Measurements from ENCODE around the gene THBD. TPM values are rescaled to one million over a fixed set of nuclear protein-coding genes. Genes with fewer than 3 reads are reported as not detected.

Gene THBD
- total RNA-seq, 1 donor from 2014 or later: 104 TPM

GRCh38 chr20:23021541-23021940, 27.9 kb downstream of the THBD start:
- intact Hi-C loops (cut with DNase I): no loop called here
- Histone ChIP-seq H3K4me1 (no peaks in the 10 kb centered on the region), H3K36me3 (no peaks in the 10 kb centered on the region), H3K4me3 (no peak overlapping the region), H3K27ac (no peak overlapping the region), H3K9me3 (no peaks in the 10 kb centered on the region), H3K27me3 (no peaks in the 10 kb centered on the region)
- ATAC-seq (peak; percentile 63), DNase-seq (no peak)
- TF ChIP-seq, protein P1, sequence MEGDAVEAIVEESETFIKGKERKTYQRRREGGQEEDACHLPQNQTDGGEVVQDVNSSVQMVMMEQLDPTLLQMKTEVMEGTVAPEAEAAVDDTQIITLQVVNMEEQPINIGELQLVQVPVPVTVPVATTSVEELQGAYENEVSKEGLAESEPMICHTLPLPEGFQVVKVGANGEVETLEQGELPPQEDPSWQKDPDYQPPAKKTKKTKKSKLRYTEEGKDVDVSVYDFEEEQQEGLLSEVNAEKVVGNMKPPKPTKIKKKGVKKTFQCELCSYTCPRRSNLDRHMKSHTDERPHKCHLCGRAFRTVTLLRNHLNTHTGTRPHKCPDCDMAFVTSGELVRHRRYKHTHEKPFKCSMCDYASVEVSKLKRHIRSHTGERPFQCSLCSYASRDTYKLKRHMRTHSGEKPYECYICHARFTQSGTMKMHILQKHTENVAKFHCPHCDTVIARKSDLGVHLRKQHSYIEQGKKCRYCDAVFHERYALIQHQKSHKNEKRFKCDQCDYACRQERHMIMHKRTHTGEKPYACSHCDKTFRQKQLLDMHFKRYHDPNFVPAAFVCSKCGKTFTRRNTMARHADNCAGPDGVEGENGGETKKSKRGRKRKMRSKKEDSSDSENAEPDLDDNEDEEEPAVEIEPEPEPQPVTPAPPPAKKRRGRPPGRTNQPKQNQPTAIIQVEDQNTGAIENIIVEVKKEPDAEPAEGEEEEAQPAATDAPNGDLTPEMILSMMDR (IDR thresholded peaks at IDR 0.05): peak; percentile 8

DNA sequence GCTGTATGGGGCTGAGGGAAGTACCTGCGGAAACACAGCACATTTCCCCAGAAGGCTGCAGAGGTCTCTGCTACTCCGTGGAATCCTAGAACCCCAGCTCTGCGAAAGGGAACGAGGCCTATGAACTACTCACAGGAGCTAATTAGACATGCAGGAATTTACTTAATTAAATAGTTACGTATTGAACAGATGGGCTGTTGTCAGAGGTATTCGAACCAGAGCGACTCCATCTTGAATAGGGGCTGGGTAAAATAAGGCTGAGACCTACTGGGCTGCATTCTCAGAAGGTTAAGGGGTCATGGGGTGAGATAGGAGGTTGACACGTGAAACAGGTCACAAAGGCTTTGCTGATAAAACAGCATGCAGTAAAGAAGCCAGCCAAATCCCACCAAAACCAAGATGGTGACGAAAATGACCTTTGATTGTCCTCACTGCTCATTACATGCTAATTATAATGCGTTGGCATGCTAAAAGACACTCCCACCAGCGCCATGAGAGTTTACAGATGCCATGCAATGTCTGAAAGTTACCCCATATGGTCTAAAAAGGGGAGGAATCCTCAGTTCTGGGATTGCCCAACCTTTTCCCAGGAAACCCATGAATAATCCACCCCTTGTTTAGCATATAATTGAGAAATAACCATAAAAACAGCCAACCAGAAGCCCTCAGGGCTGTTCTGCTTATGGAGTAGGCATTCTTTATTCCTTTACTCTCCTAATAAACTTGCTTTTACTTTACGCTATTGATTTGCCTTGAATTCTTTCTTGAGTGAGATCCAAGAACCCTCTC, 29.0 kb downstream of the THBD start:
- intact Hi-C loops (cut with DNase I): no loop called here
- Histone ChIP-seq H3K9me3 (no peaks in the 10 kb centered on the region), H3K27ac (no peak overlapping the region), H3K4me1 (no peaks in the 10 kb centered on the region), H3K27me3 (no peaks in the 10 kb centered on the region), H3K36me3 (no peaks in the 10 kb centered on the region), H3K4me3 (no peak overlapping the region)
- DNase-seq: no peak
- ATAC-seq: no peak
- TF ChIP-seq, protein P1 (IDR thresholded peaks at IDR 0.05): no peak

DNA sequence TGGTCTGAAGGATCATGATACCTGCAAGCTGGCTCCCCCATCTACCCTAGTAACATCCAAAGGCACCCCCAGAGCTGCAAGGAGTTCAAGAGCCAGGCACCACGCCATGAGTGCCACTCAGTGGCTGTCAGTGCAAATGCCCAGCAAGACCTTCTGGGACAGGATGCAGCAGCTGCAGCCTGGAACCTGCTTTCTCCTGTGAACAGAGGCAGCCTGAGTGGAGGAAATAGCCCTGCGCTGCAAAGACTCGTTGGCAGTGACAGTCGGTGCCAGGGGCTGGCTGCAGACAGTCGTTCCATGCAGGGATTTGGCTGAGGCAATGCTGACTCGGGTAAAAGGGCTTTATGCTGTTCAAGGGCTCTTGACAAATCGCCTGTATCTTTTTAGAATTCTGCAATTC, 30.1 kb downstream of the THBD start:
- DNase-seq: no peak
- TF ChIP-seq, protein P1 (IDR thresholded peaks at IDR 0.05): no peak
- ATAC-seq: no peak

GRCh38 chr20:23018941-23019340, 30.5 kb downstream of the THBD start:
- intact Hi-C loops (cut with DNase I): no loop called here
- Histone ChIP-seq H3K4me3 (no peak overlapping the region), H3K4me1 (no peaks in the 10 kb centered on the region), H3K36me3 (no peaks in the 10 kb centered on the region), H3K9me3 (no peaks in the 10 kb centered on the region), H3K27me3 (no peaks in the 10 kb centered on the region), H3K27ac (no peak overlapping the region)
- TF ChIP-seq, protein P1 (IDR thresholded peaks at IDR 0.05): no peak
- DNase-seq (no peak), ATAC-seq (no peak)

More for the DNA sequence above, 30.1 kb downstream of the THBD start:
- H3K9me3 ChIP-seq: no peaks in the 10 kb centered on the region
- H3K4me3 ChIP-seq: no peak overlapping the region
- no peaks in the 10 kb centered on the region for H3K27me3 ChIP-seq
- H3K4me1 ChIP-seq: no peaks in the 10 kb centered on the region
- no peak overlapping the region for H3K27ac ChIP-seq
- H3K36me3 ChIP-seq: no peaks in the 10 kb centered on the region
- intact Hi-C loops (cut with DNase I): no loop called here

DNA sequence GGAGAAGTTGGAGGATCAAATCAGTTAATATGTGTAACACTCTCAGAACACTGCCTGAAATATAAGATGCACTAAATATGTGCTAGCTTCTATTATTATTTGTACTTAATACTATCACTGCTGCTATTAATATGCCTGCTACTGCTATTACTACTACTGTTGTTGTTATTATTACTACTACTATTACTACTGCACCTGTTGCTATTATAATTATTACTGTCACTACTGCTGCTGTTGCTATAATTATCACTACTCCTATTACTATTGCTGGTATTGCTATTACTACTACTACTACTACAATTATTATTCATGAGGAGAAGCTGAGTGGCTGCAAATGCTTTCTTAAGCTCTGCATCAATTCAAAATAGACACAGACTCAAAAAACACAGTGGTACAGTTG, 31.0 kb downstream of the THBD start:
- no peak overlapping the region for H3K27ac ChIP-seq
- no peaks in the 10 kb centered on the region for H3K27me3 ChIP-seq
- no peaks in the 10 kb centered on the region for H3K36me3 ChIP-seq
- intact Hi-C loops (cut with DNase I): no loop called here
- no peak for ATAC-seq
- H3K9me3 ChIP-seq: no peaks in the 10 kb centered on the region
- DNase-seq: no peak
- H3K4me3 ChIP-seq: no peak overlapping the region
- TF ChIP-seq, protein P1 (IDR thresholded peaks at IDR 0.05): no peak
- H3K4me1 ChIP-seq: no peaks in the 10 kb centered on the region
